22Rv1 (cell line): Measurements from ENCODE around the gene CLINT1.

Experiments
- CTCF ChIP-seq: fragments of 450-650 bp; IDR thresholded peaks from 2 replicates; pipeline ENCODE4 v1.5.1; 2017; ENCODE audit warnings: mild to moderate bottlenecking
- ZFX ChIP-seq: fragments of 450-650 bp; IDR thresholded peaks from 2 replicates; pipeline ENCODE4 v1.6.1; 2017; ENCODE audit warnings: antibody characterized with exemption, borderline replicate concordance

- no peak for TF ChIP-seq CTCF
- no peak for TF ChIP-seq ZFX
Measured at GRCh38 chr5:157845914-157846598, 12.9 kb downstream of the CLINT1 start.
